Adrenal gland (tissue), 12 donors: ENCODE measurements around the gene NHS. TPM values are rescaled to one million over a fixed set of nuclear protein-coding genes. Genes with fewer than 3 reads are reported as not detected.
A peak's percentile ranks its signal among the peaks of the same experiment; 100 is the strongest.

ENCODE experiments used
- DNase-seq, 7 donors: peaks; one replicate each; pipeline ENCODE4 v3.0.0-alpha.2; 2019 to 2020
- H3K27ac ChIP-seq, 5 donors: fragments of 200-600 bp; sonication (generic) in 4 of 5; 1 replicate in 3 of 5; 2 replicates in 2 of 5; pipeline versions ENCODE4 v1.5.1 to v1.8.0; 2016 to 2020; ENCODE audit warnings: mild to moderate bottlenecking in 1 of 5
- H3K27me3 ChIP-seq: fragments of 200-600 bp; 2 replicates; pipeline ENCODE4 v1.8.0; 2021
- H3K36me3 ChIP-seq, 2 donors: fragments of 200-600 bp; replicated peaks in 1 of 2; 1 replicate in 1 of 2; 2 replicates in 1 of 2; pipeline versions ENCODE4 v1.5.1 to v1.8.0; 2018 to 2022
- H3K4me1 ChIP-seq, 2 donors: fragments of 200-600 bp; replicated peaks in 1 of 2; 1 replicate in 1 of 2; 2 replicates in 1 of 2; pipeline versions ENCODE4 v1.5.1 to v1.8.0; 2018 to 2021
- H3K4me3 ChIP-seq, 4 donors: fragments of 200-600 bp; sonication (generic) in 3 of 4; one replicate each; pipeline ENCODE4 v1.5.1; 2016 to 2018
- H3K9me3 ChIP-seq, 3 donors: fragments of 200-600 bp; sonication (generic) in 1 of 3; replicated peaks in 1 of 3; 1 replicate in 2 of 3; 2 replicates in 1 of 3; pipeline versions ENCODE4 v1.5.1 to v1.8.0; 2016 to 2021
- POLR2A ChIP-seq, 2 donors: fragments of 450-650 bp; IDR thresholded peaks; one replicate each; pipeline ENCODE4 v1.6.1; 2017; ENCODE audit warnings: antibody characterized with exemption in 2 of 2, mild to moderate bottlenecking in 2 of 2, moderate library complexity in 1 of 2
- WGBS, 4 donors: extraction: QIAGEN DNeasy Blood & Tissue Kit in 2 of 4; methylation state at CpG; one replicate each; pipeline versions ENCODE4 v1.1.5 to v1.1.7; 2013 to 2017; 5-methylcytosine and 5-hydroxymethylcytosine counted together
- intact Hi-C, 2 donors: fragments of 100-400 bp; cut with DNase I; formaldehyde crosslinking; loops; one replicate each; pipeline versions ENCODE4 v1.14.1 to v1.15.0; 2022 to 2023
- polyA plus RNA-seq, 3 donors: library from polyadenylated mRNA; stranded (reverse); fragments of 200-250 nt in 2 of 3; fragments of 350-450 nt in 1 of 3; fragmentation: Illumina TruSeq in 1 of 3; extraction: RNeasy Lipid Tissue Mini Kit (QIAGEN cat#74804) in 1 of 3; gene quantifications; one replicate each; pipeline ENCODE4 v1.2.3, GENCODE V29; 2013 to 2014
- total RNA-seq, 9 donors: library from RNA; depleted of rRNA in 4 of 9; stranded (reverse); fragments of >200 nt in 4 of 9; fragments of 120-200 nt in 1 of 9; fragmentation: NEBNext Ultra II Directional in 1 of 9; extraction: Animal tissue kit (Norgen Biotek cat#: 25700) in 1 of 9; gene quantifications; one replicate each; pipeline versions ENCODE4 v1.1.0 to v1.2.4, GENCODE V29; 2013 to 2023
- TF ChIP-seq, protein P1 (sequence below), 6 experiments: fragments of 450-650 bp in 4 of 6; fragments of 200-600 bp in 2 of 6; sonication (generic) in 1 of 6; IDR thresholded peaks; 1 replicate in 5 of 6; 2 replicates in 1 of 6; pipeline versions ENCODE4 v1.5.1 to v1.8.0; 2016 to 2021; ENCODE audit warnings: antibody characterized with exemption in 6 of 6, mild to moderate bottlenecking in 2 of 6, moderate library complexity in 1 of 6
- donor health status: healthy with polysubstance abuse.
- donor health status: Bipolar disorder and iron deficiency.
- donor health status: DM: yes; HTN: yes; CAD: no.
- donor health status: DM: no; HTN: no; CAD: no.
- donor health status: DM: no; HTN: no; CAD: no.
- donor health status: DM: yes; HTN: yes; CAD: no.

Gene NHS
- total and polyA plus RNA-seq, 12 donors, result 4.4 to 12.5 (median 6.8) TPM

DNA sequence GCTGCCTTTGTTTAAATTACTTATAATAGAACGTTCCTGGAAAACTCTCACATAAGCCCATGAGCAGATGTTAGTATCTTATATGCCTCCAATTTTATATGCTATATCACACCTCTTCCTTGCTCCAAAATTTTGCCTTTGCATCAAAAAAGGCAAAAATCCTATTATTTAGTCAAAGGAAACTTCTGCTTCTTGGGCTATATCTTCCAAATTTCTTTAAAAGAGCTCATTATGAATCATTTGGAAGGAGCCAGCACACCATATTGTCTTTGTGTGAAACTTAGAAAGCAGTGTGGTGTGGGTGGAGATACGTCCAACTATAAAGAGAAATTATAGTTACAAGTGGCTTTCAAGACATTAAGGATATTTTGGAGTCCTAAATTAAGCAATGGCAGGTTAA, 35.7 kb downstream of the NHS start:
- H3K4me1 ChIP-seq, result peaks cover 0 to 18% of the 10 kb centered on the region in 2 donors
- TF ChIP-seq POLR2A (IDR thresholded peaks at IDR 0.05), result no peak
- TF ChIP-seq, protein P1, sequence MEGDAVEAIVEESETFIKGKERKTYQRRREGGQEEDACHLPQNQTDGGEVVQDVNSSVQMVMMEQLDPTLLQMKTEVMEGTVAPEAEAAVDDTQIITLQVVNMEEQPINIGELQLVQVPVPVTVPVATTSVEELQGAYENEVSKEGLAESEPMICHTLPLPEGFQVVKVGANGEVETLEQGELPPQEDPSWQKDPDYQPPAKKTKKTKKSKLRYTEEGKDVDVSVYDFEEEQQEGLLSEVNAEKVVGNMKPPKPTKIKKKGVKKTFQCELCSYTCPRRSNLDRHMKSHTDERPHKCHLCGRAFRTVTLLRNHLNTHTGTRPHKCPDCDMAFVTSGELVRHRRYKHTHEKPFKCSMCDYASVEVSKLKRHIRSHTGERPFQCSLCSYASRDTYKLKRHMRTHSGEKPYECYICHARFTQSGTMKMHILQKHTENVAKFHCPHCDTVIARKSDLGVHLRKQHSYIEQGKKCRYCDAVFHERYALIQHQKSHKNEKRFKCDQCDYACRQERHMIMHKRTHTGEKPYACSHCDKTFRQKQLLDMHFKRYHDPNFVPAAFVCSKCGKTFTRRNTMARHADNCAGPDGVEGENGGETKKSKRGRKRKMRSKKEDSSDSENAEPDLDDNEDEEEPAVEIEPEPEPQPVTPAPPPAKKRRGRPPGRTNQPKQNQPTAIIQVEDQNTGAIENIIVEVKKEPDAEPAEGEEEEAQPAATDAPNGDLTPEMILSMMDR (IDR thresholded peaks at IDR 0.05), result no peak
- H3K4me3 ChIP-seq, result no peak overlapping the region
- H3K27me3 ChIP-seq, result no peaks in the 10 kb centered on the region
- H3K9me3 ChIP-seq, result no peaks in the 10 kb centered on the region
- H3K36me3 ChIP-seq, result no peaks in the 10 kb centered on the region
- 58 to 92% (median 70%) methylated on average over 2 of the region's 2 CpGs for WGBS, 4 donors
- DNase-seq, result no peak
- intact Hi-C loops, result no loop called here
- H3K27ac ChIP-seq, result no peak overlapping the region

DNA sequence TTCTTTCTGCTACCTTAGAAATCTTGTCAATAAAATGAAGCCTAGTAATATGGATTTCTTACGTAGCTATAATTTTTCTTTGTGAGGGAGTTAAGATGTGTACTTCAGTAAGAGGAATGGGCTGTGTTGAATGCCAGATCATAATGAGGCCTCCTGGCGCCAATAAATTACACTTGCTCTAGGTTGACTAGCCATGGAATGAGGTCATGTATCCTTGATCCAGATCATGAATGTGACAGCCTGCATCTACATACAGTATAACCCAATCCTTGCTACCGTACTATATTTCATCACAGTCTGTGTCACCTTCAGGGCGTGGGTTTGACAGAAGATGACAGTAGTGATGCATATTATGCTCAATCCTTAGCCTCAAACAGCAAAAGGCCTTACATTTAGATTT, 36.2 kb downstream of the NHS start:
- WGBS, 4 donors, result 63 to 65% (median 64%) methylated on average over 4 of the region's 4 CpGs
- TF ChIP-seq POLR2A (IDR thresholded peaks at IDR 0.05), result no peak
- intact Hi-C loops, result no loop called here
- H3K36me3 ChIP-seq, result no peaks in the 10 kb centered on the region
- H3K4me1 ChIP-seq, result peaks cover 0 to 18% of the 10 kb centered on the region in 2 donors
- no peaks in the 10 kb centered on the region for H3K27me3 ChIP-seq
- H3K4me3 ChIP-seq, result no peak overlapping the region
- H3K27ac ChIP-seq, result no peak overlapping the region
- DNase-seq, result no peak
- H3K9me3 ChIP-seq, result no peaks in the 10 kb centered on the region

DNA sequence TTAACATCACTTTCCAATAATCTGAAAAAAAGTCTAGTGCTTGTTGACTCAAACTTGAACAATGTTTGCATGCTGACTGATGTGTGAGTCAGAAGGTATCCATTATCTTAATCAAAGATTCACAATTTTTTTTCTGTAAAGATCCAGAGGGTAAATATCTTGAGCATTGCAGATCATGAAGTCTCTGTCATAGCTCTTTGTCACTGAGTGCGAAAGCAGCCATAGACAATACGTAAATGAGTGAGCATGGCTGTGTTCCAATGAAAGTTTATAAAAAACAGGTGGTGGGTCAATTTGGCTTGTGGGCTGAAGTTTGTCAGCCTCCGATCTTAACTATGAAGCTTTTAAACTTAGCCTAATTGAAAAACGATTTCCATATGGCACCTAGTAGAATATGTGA, 37.7 kb downstream of the NHS start:
- intact Hi-C loops, result no loop called here
- H3K27ac ChIP-seq, result peak overlapping the region in 1 of 5 donors; percentile 19
- H3K4me3 ChIP-seq, result no peak overlapping the region
- no peaks in the 10 kb centered on the region for H3K36me3 ChIP-seq
- no peaks in the 10 kb centered on the region for H3K9me3 ChIP-seq
- TF ChIP-seq, protein P1 (IDR thresholded peaks at IDR 0.05), result no peak
- no peak for TF ChIP-seq POLR2A (IDR thresholded peaks at IDR 0.05)
- WGBS, 4 donors, result 59 to 70% (median 67%) methylated on average over 4 of the region's 4 CpGs
- no peak for DNase-seq
- H3K27me3 ChIP-seq, result no peaks in the 10 kb centered on the region
- H3K4me1 ChIP-seq, result peaks cover 0 to 18% of the 10 kb centered on the region in 2 donors

DNA sequence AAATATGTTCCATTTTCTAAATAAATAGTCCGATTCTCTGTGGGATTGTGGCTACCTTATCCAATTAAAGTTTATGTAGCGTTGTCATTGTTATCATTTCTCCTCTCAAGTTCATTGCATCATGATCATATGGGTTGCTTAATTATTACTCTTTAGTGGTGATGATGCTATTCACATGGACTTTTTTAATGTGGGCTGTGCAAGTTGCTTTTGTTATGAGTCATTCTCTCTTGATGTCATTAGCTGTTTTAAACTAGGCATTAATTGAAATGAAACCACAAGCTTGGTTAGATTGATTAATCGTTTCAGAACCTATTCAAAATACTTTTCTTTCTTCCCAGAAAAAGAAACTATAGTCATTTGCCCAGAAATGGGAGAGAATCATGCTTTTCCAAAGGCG, 38.2 kb downstream of the NHS start:
- TF ChIP-seq POLR2A (IDR thresholded peaks at IDR 0.05), result no peak
- DNase-seq, result no peak
- Histone ChIP-seq H3K27ac (peak overlapping the region in 1 of 5 donors; percentile 19), H3K9me3 (no peaks in the 10 kb centered on the region), H3K27me3 (no peaks in the 10 kb centered on the region), H3K36me3 (no peaks in the 10 kb centered on the region), H3K4me1 (peaks cover 0 to 18% of the 10 kb centered on the region in 2 donors), H3K4me3 (no peak overlapping the region)
- intact Hi-C loops, result no loop called here
- WGBS, 4 donors, result 52 to 61% (median 59%) methylated on average over 4 of the region's 4 CpGs

DNA sequence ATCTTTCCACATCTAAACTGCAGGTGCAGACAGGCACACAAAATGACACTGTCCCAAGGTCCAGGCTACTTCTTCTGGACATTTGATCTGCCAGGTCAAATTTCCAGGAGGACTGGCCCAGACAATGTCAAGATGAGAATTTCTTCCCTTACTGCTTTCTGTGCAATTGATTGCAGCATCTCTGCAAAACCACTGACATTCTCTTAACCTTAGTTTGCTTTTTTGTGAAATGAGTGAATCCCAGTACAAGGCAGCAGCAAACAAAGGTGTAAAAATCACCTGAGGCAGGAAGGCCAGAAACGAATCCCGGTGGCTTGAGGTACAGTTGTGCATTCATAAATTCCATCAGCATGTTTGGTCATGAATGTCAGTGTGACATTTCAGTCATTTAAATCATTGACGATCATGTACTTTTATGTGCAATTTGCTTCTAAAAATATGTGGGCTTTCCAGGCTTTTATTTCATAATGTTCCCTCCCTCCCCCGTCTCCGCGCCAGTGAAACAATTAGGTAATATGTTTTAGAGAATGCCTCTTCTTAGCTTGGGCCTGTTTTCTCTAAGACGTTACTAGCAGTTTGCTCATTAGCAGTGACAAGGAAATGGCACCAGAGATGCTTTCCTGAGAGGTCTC, 39.1 kb downstream of the NHS start:
- intact Hi-C loops, result no loop called here
- H3K27ac ChIP-seq, result peak overlapping the region in 1 of 5 donors; percentile 19
- H3K36me3 ChIP-seq, result no peaks in the 10 kb centered on the region
- H3K4me1 ChIP-seq, result peaks cover 0 to 18% of the 10 kb centered on the region in 2 donors
- H3K9me3 ChIP-seq, result no peaks in the 10 kb centered on the region
- no peak overlapping the region for H3K4me3 ChIP-seq
- no peak for TF ChIP-seq POLR2A (IDR thresholded peaks at IDR 0.05)
- TF ChIP-seq, protein P1 (IDR thresholded peaks at IDR 0.05), result no peak
- WGBS, 4 donors, result 66 to 78% (median 77%) methylated on average over 7 of the region's 7 CpGs
- no peaks in the 10 kb centered on the region for H3K27me3 ChIP-seq
- DNase-seq, result no peak
